Head of caudate nucleus (tissue), 42 donors: Measurements from ENCODE around the gene SAXO1.
A peak's percentile ranks its signal among the peaks of the same experiment; 100 is the strongest.

Experiments
- DNase-seq, 42 donors: peaks; one replicate each; pipeline versions ENCODE4 v3.0.0 to v3.0.0-alpha.2; 2020 to 2021; ENCODE audit warnings: mixed read lengths in 7 of 42
- intact Hi-C: fragments of 100-400 bp; cut with DNase I; formaldehyde crosslinking; loops from one replicate; pipeline ENCODE4 v1.15.0; 2022

Gene SAXO1

DNA sequence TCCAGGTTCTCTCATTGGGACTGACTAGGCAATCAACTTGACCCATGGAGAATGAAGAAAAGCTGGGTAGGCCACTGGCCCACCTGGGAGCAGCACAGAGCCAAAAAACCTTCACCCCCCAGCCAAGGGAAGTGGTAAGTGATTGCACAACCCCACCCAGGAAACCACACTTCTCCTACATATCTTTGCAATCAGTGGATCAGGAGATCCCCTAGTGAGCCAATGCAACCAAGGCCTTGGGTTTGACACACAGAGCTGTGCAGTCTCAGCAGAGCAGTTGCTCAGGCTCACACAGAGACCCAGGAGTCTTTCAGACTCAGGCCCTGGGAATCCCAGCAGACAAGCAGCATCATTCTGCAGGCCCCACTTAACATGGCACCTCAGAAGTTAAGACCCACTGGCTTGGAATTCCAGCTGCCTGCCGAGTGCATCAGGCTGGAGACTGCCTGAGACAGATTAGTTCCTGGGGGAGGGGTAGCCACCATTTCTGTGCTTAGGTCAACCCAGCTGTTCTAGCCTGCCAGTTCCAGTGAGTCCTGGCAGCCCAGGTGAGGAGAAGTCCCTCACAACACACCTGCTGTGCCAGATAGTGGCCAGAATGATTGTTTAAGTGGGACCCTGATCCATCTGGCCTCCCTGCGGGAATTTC lies 136.4 kb downstream of the SAXO1 start:
- DNase-seq = no peak
- intact Hi-C loops = no loop called here

DNA sequence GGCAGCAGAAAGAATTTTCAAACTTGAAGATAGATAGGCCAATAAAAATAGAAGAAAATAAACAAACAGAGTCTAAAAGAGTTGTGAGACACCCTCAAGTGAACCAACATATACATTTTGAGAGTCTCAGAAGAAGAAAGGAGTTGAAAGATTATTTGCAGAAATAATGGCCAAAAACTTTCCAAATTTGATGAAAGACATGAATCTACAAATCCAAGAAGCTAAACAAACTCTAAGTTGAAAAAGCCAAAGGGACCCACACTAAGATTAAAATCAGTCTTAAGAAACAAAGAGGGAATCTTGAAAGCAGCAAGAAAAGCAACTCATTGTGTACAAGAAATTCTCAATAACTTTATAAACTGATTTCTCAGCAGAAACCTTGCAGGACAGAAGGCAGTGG lies 137.0 kb downstream of the SAXO1 start:
- DNase-seq = no peak
- intact Hi-C loops = no loop called here

GRCh38 chr9:18893491-18893890 lies 139.5 kb downstream of the SAXO1 start:
- intact Hi-C loops = no loop called here
- DNase-seq = no peak

DNA sequence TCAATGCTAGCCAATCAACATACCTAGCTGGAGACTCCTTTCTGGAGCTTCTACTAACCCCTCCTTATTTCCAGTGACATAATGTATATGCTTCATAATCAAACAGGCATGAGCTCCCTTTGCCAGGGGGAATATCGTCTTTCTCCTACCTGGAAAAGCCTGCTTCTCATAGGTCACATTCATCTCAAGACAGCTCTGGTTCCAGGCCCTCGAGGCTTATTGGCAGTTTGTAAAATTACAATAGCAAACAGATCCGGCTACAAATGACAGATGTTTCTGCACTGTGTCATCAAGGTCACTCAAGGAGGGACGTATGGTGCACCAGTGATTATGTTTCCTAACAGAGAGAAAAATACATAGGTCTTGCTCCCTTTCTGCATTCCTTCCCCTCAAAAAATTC lies 140.0 kb downstream of the SAXO1 start:
- no peak for DNase-seq
- intact Hi-C loops = no loop called here

- no peak for DNase-seq
- intact Hi-C loops = no loop called here
Measured at GRCh38 chr9:18891946-18892670, 140.9 kb downstream of the SAXO1 start.

DNA sequence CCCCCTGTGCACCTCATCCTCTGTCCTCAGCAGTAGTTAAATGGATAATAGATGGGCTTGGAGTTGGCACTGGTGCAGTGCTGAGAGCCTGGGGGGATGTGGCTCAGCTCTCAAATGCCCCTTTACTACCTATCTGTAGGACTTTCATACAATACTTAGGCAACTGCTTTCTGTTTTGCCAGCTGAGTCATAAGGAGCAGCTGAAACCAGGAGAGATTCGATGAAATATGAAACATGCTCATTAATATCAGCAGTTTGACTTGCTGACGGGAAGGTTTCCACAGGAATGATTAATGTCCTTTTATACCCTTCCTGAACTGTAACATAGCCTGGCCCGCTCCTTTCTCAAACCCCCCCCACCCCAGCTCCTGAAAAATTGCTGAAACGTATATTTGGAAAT lies 142.6 kb downstream of the SAXO1 start:
- no peak for DNase-seq
- intact Hi-C loops = no loop called here

- intact Hi-C loops = no loop called here
- no peak for DNase-seq
Measured at GRCh38 chr9:18889550-18889949, 143.5 kb downstream of the SAXO1 start.

- DNase-seq = peak in 1 of 42 donors; percentile 15
- intact Hi-C loops = no loop called here
Measured at GRCh38 chr9:18888290-18888689, 144.7 kb downstream of the SAXO1 start.

- no peak for DNase-seq
- intact Hi-C loops = no loop called here
Measured at GRCh38 chr9:18887546-18887945, 145.5 kb downstream of the SAXO1 start.

GRCh38 chr9:18881758-18882157 lies 151.3 kb downstream of the SAXO1 start:
- intact Hi-C loops = no loop called here
- DNase-seq = peak in 3 of 42 donors; percentile 6 to 18 (median 14)

GRCh38 chr9:18877984-18878383 lies 155.0 kb downstream of the SAXO1 start:
- DNase-seq = no peak
- intact Hi-C loops = no loop called here
